Measurements from ENCODE around the gene SLC6A4.
"Not testable (repeated sequence)": the region's sequence is repeated elsewhere in the genome, so short reads cannot be mapped to it uniquely, and the experiment has no call there.

SLC6A4 gene

DNA sequence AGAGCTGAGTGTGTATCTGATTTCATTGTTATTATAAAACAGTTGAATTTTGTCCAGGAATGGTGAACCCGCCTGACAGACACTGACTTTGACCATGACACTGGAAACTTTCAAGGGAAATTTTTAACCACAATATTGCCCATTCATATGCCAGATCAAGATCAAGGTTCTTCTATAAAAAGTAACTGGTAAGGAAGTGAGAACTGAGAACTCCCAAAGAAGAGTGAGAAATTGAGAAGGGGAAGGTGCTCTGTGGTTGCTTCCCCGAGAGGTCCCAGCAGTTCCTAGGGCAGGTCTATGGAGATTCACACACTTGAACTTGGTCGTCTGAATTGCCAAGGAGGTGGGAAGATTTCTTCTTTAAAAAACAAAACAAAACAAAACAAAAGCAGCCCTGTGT is 27.3 kb downstream of the SLC6A4 start:
- Histone ChIP-seq H3K27ac (ENCODE audit: low read length) (no peak overlapping the region), H3K27me3 (ENCODE audit: control insufficient read depth in 1 of 2, insufficient read depth in 2 of 2, low read length in 2 of 2) (peaks cover 3 to 4% of the 10 kb centered on the region in 2 donors), H3K36me3 (ENCODE audit: control insufficient read depth in 2 of 2, insufficient read depth in 2 of 2, low read length in 2 of 2) (no peaks in the 10 kb centered on the region), H3K4me3 (ENCODE audit: low read length in 2 of 2) (no peak overlapping the region), H3K9ac (ENCODE audit: low read length in 2 of 2) (no peak overlapping the region), H3K9me3 (ENCODE audit: control insufficient read depth in 2 of 2, low read length in 2 of 2) (no peaks in the 10 kb centered on the region), H3K4me1 (ENCODE audit: control insufficient read depth, insufficient read depth, low read length) (no peaks in the 10 kb centered on the region)

DNA sequence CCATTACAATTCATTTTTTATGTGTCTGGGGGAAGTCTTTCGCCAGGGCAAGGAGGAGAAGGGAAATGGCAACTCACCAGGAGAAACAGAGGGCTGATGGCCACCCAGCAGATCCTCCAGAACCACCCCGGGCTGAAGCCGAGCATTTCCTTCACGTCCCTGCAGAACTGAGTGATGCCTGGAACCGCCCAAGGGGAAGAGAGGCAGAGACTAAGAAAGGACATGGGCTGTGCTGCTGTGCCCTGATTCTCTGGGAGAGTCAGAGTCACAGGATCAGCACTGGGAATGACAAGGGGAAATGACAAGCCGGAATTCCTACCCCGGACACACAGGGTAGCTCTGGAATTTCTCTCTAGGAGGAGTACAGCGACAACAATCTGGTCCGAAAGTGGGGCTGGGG is 27.8 kb downstream of the SLC6A4 start:
- Histone ChIP-seq H3K9ac (ENCODE audit: low read length in 2 of 2) (no peak overlapping the region), H3K27me3 (ENCODE audit: control insufficient read depth in 1 of 2, insufficient read depth in 2 of 2, low read length in 2 of 2) (peaks cover 3 to 4% of the 10 kb centered on the region in 2 donors), H3K4me3 (ENCODE audit: low read length in 2 of 2) (no peak overlapping the region), H3K36me3 (ENCODE audit: control insufficient read depth in 2 of 2, insufficient read depth in 2 of 2, low read length in 2 of 2) (no peaks in the 10 kb centered on the region), H3K4me1 (ENCODE audit: control insufficient read depth, insufficient read depth, low read length) (no peaks in the 10 kb centered on the region), H3K27ac (ENCODE audit: low read length) (no peak overlapping the region), H3K9me3 (ENCODE audit: control insufficient read depth in 2 of 2, low read length in 2 of 2) (no peaks in the 10 kb centered on the region)

DNA sequence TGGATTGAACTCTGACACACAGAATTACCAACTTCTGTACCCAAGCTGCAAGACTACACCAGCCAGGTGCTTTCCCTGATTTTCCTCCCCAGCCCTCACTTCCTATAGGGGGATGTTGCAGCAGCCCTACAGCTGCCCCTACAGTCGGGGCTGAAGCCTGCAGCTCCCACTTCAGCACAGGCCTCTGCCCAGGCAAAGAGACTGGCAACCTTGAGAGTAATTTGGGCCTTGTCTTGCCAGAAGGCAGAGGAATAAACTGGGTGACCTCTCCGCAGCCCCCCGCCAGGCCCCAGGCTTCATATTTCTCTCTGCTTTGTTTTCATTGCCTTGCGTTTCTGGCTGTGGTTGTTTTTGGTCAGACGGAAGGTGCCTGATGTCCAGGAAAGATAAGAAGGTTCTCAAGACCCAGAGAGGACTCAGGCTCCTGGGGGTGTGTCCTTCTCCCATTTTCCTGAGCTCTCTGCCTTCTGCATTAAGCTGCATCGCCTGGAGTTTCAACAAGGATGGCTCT is 32.0 kb downstream of the SLC6A4 start:
- no peaks in the 10 kb centered on the region for H3K36me3 ChIP-seq (ENCODE audit: control insufficient read depth in 2 of 2, insufficient read depth in 2 of 2, low read length in 2 of 2)
- no peak overlapping the region for H3K9ac ChIP-seq (ENCODE audit: low read length in 2 of 2)
- H3K4me1 ChIP-seq (ENCODE audit: control insufficient read depth, insufficient read depth, low read length), result no peaks in the 10 kb centered on the region
- no peak overlapping the region for H3K27ac ChIP-seq (ENCODE audit: low read length)
- H3K4me3 ChIP-seq (ENCODE audit: low read length in 2 of 2), result no peak overlapping the region
- peaks cover 7 to 9% of the 10 kb centered on the region in 2 donors for H3K27me3 ChIP-seq (ENCODE audit: control insufficient read depth in 1 of 2, insufficient read depth in 2 of 2, low read length in 2 of 2)
- no peaks in the 10 kb centered on the region for H3K9me3 ChIP-seq (ENCODE audit: control insufficient read depth in 2 of 2, low read length in 2 of 2)

DNA sequence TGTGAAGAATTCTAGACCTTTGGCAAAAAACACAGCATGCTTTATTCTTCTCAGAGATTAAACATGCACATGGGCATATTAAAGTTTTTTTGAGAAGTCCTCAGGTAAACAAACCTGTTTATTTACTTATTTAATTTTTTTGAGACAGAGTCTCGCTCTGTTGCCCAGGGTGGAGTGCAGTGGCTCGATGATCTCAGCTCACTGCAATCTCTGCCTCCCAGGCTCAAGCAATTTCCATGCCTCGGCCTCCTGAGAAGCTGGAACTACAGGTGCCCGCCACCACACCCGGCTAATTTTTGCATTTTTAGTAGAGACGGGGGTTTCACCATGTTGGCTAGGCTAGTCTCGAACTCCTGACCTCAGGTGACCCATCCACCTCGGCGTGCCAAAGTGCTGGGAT is 34.8 kb downstream of the SLC6A4 start:
- not testable (repeated sequence) for H3K4me3 ChIP-seq (ENCODE audit: low read length in 2 of 2); H3K4me1 ChIP-seq (ENCODE audit: control insufficient read depth, insufficient read depth, low read length); H3K9me3 ChIP-seq (ENCODE audit: control insufficient read depth in 2 of 2, low read length in 2 of 2); H3K36me3 ChIP-seq (ENCODE audit: control insufficient read depth in 2 of 2, insufficient read depth in 2 of 2, low read length in 2 of 2); H3K9ac ChIP-seq (ENCODE audit: low read length in 2 of 2); H3K27me3 ChIP-seq (ENCODE audit: control insufficient read depth in 1 of 2, insufficient read depth in 2 of 2, low read length in 2 of 2); H3K27ac ChIP-seq (ENCODE audit: low read length)

DNA sequence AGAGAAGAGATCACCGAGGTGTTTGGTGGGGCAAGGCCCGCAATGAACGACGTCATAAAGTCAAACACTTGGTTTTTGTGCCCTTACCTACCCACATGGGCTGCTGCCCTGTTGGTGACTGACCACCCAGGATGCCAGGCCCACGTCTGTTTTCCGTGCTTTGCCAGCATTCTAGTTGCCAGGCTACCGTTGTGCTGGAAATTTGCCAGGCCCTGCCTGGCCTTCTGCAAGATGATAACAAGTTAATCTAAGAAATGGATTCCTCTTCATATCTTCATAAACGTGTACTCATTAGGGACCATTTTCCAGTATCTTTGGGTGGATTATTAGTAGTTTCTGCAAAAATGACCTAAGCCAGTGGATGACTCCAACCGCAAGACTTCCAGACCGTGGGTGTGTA is 35.4 kb downstream of the SLC6A4 start:
- Histone ChIP-seq H3K36me3 (ENCODE audit: control insufficient read depth in 2 of 2, insufficient read depth in 2 of 2, low read length in 2 of 2) (no peaks in the 10 kb centered on the region), H3K27ac (ENCODE audit: low read length) (no peak overlapping the region), H3K27me3 (ENCODE audit: control insufficient read depth in 1 of 2, insufficient read depth in 2 of 2, low read length in 2 of 2) (peaks cover 3 to 5% of the 10 kb centered on the region in 2 donors), H3K4me3 (ENCODE audit: low read length in 2 of 2) (no peak overlapping the region), H3K9ac (ENCODE audit: low read length in 2 of 2) (no peak overlapping the region), H3K9me3 (ENCODE audit: control insufficient read depth in 2 of 2, low read length in 2 of 2) (no peaks in the 10 kb centered on the region), H3K4me1 (ENCODE audit: control insufficient read depth, insufficient read depth, low read length) (no peaks in the 10 kb centered on the region)

DNA sequence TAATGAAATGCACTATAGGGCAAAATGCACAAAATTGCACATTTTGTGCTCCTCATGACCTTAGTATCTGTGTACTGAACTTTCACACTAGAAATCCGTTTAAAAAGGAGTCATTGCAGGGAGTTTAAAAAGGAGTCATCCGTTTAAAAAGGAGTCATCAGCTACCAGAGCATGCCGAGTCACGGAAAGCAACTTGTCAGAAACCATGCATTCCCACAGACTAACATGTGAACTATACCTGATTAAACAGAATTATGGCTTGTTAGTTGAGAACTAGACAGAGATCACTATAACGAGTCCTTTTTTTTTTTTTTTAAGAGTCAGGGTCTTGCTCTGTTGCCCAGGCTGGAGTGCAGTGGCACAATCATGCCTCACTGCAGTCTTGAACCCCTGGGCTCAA is 35.9 kb downstream of the SLC6A4 start:
- Histone ChIP-seq H3K4me1 (ENCODE audit: control insufficient read depth, insufficient read depth, low read length) (no peaks in the 10 kb centered on the region), H3K36me3 (ENCODE audit: control insufficient read depth in 2 of 2, insufficient read depth in 2 of 2, low read length in 2 of 2) (no peaks in the 10 kb centered on the region), H3K27me3 (ENCODE audit: control insufficient read depth in 1 of 2, insufficient read depth in 2 of 2, low read length in 2 of 2) (peaks cover 3 to 5% of the 10 kb centered on the region in 2 donors), H3K9ac (ENCODE audit: low read length in 2 of 2) (no peak overlapping the region), H3K4me3 (ENCODE audit: low read length in 2 of 2) (no peak overlapping the region), H3K9me3 (ENCODE audit: control insufficient read depth in 2 of 2, low read length in 2 of 2) (no peaks in the 10 kb centered on the region), H3K27ac (ENCODE audit: low read length) (no peak overlapping the region)

DNA sequence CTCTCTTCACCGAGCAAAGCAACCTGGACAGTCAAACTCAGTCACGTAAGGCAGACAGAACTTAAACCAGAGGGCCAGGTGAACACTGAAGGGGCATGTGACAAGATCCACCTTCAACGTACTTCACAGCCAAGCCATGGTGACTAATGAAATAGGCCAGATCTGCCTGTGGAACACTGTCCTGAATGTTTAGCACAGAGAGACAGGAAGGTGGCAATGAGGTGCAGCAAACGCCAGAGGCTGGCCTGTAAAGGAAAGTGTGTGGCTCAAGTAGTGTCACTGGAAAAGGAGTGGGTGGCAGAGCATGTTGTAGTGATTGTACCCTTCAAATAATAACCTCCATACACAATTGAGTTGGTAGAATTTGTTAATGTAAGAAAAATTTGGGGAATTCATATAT is 38.1 kb downstream of the SLC6A4 start:
- H3K9me3 ChIP-seq (ENCODE audit: control insufficient read depth in 2 of 2, low read length in 2 of 2), result no peaks in the 10 kb centered on the region
- H3K4me1 ChIP-seq (ENCODE audit: control insufficient read depth, insufficient read depth, low read length), result no peaks in the 10 kb centered on the region
- peaks cover 3 to 5% of the 10 kb centered on the region in 2 donors for H3K27me3 ChIP-seq (ENCODE audit: control insufficient read depth in 1 of 2, insufficient read depth in 2 of 2, low read length in 2 of 2)
- H3K36me3 ChIP-seq (ENCODE audit: control insufficient read depth in 2 of 2, insufficient read depth in 2 of 2, low read length in 2 of 2), result no peaks in the 10 kb centered on the region
- H3K27ac ChIP-seq (ENCODE audit: low read length), result no peak overlapping the region
- H3K9ac ChIP-seq (ENCODE audit: low read length in 2 of 2), result no peak overlapping the region
- no peak overlapping the region for H3K4me3 ChIP-seq (ENCODE audit: low read length in 2 of 2)

DNA sequence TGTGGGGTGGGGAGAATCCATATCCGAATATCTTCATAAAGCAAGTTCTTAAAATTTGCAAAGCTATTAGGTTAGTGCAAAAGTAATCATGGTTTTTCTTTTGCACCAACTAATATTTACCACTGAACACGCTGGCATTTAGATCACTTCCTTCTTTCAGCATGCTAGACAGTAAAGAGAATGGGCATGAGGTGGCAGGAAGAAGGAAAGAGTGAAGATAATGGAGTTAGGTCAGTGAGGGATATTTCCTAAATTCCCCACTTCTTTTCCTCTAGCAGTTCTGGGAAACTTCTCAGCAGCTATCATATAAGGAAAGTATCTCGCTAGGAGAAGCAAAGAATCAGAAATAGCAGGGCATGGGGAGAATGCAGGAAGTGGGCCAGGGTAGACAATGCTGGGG is 39.0 kb downstream of the SLC6A4 start:
- Histone ChIP-seq H3K9ac (ENCODE audit: low read length in 2 of 2) (no peak overlapping the region), H3K4me1 (ENCODE audit: control insufficient read depth, insufficient read depth, low read length) (no peaks in the 10 kb centered on the region), H3K4me3 (ENCODE audit: low read length in 2 of 2) (no peak overlapping the region), H3K27ac (ENCODE audit: low read length) (no peak overlapping the region), H3K27me3 (ENCODE audit: control insufficient read depth in 1 of 2, insufficient read depth in 2 of 2, low read length in 2 of 2) (peaks cover 2 to 5% of the 10 kb centered on the region in 2 donors), H3K9me3 (ENCODE audit: control insufficient read depth in 2 of 2, low read length in 2 of 2) (no peaks in the 10 kb centered on the region), H3K36me3 (ENCODE audit: control insufficient read depth in 2 of 2, insufficient read depth in 2 of 2, low read length in 2 of 2) (no peaks in the 10 kb centered on the region)

DNA sequence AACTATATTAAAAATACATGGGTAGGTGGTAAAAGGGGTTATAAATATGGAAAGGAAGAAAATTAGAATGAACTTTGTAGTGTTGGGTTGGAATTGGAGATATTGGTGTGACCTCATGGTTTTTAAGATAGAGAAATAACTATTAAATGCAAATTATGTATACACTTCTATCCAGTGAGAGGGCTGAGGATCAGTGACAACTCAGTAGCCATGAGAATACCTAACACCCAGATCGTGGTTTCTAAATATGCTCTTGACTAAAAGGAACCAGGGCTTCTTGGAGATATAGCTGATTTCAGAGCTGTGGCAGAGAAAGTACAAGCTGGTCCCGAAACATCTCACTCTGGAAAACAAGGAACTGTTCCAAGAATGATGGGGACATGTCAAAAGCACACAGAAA is 44.4 kb downstream of the SLC6A4 start:
- no peak overlapping the region for H3K9ac ChIP-seq (ENCODE audit: low read length in 2 of 2)
- no peaks in the 10 kb centered on the region for H3K27me3 ChIP-seq (ENCODE audit: control insufficient read depth in 1 of 2, insufficient read depth in 2 of 2, low read length in 2 of 2)
- no peak overlapping the region for H3K4me3 ChIP-seq (ENCODE audit: low read length in 2 of 2)
- no peaks in the 10 kb centered on the region for H3K9me3 ChIP-seq (ENCODE audit: control insufficient read depth in 2 of 2, low read length in 2 of 2)
- no peaks in the 10 kb centered on the region for H3K4me1 ChIP-seq (ENCODE audit: control insufficient read depth, insufficient read depth, low read length)
- no peak overlapping the region for H3K27ac ChIP-seq (ENCODE audit: low read length)
- no peaks in the 10 kb centered on the region for H3K36me3 ChIP-seq (ENCODE audit: control insufficient read depth in 2 of 2, insufficient read depth in 2 of 2, low read length in 2 of 2)

DNA sequence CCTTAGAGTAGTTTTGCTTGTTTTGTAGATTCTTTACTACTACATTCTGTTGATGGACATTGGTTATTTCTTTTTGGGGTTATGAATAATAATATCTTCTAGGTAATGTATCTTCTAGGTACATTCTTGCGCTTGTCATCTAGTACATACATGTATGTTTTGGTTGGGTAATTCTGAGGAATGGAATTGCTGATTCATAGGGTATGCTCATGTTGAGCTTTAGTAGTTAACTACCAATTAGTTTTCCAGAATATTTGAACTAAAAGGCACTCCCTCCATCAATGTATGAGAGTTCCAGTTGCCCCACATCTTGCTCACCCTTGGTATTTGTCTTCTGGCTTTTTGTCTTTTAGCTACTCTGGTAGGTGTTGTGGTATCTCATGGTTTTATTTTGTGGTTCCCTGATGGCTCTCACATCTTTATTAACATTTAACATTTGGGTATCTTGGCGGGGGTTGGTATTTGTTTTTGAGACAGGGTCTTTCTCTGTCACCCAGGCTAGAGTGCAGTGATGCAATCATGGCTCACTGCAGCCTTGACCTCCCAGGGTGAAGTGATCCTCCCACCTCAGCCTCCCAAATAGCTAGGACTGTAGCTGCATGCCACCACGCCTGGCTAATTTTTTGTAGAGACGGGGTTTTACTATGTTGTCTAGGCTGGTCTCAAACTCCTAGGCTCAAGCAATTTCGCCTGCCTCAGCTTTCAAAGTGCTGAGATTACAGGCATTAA is 47.1 kb downstream of the SLC6A4 start:
- Histone ChIP-seq H3K9ac (ENCODE audit: low read length in 2 of 2) (no peak overlapping the region), H3K4me3 (ENCODE audit: low read length in 2 of 2) (no peak overlapping the region), H3K4me1 (ENCODE audit: control insufficient read depth, insufficient read depth, low read length) (no peaks in the 10 kb centered on the region), H3K27ac (ENCODE audit: low read length) (no peak overlapping the region), H3K27me3 (ENCODE audit: control insufficient read depth in 1 of 2, insufficient read depth in 2 of 2, low read length in 2 of 2) (no peaks in the 10 kb centered on the region), H3K36me3 (ENCODE audit: control insufficient read depth in 2 of 2, insufficient read depth in 2 of 2, low read length in 2 of 2) (peaks cover 6 to 13% of the 10 kb centered on the region in 2 donors), H3K9me3 (ENCODE audit: control insufficient read depth in 2 of 2, low read length in 2 of 2) (no peaks in the 10 kb centered on the region)

DNA sequence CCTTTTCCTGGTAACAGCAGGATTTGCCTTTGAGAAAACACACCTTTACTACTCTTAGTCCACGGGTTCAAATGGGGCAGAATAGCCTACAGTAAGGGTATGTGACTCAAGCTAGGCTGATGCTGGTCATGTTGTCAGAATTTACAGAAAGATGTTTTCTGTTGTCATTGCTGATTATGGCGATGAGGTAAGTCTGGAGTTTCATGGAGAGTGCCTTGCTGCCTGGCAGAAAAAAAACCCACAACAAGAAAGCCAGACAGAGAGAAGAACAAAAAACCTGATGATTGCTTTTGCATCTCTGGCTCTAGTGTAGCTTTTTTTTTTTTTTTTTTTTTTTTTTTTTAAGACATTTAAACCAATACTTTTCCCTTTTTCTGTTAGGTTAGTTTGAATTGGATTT is 47.9 kb downstream of the SLC6A4 start:
- Histone ChIP-seq H3K9me3 (ENCODE audit: control insufficient read depth in 2 of 2, low read length in 2 of 2) (no peaks in the 10 kb centered on the region), H3K27ac (ENCODE audit: low read length) (no peak overlapping the region), H3K36me3 (ENCODE audit: control insufficient read depth in 2 of 2, insufficient read depth in 2 of 2, low read length in 2 of 2) (peaks cover 6 to 13% of the 10 kb centered on the region in 2 donors), H3K4me1 (ENCODE audit: control insufficient read depth, insufficient read depth, low read length) (no peaks in the 10 kb centered on the region), H3K4me3 (ENCODE audit: low read length in 2 of 2) (no peak overlapping the region), H3K9ac (ENCODE audit: low read length in 2 of 2) (no peak overlapping the region), H3K27me3 (ENCODE audit: control insufficient read depth in 1 of 2, insufficient read depth in 2 of 2, low read length in 2 of 2) (no peaks in the 10 kb centered on the region)
